Measurements from ENCODE around the gene TWIST2. TPM values are rescaled to one million over a fixed set of nuclear protein-coding genes. Genes with fewer than 3 reads are reported as not detected.

Gene TWIST2
- total RNA-seq, 2 experiments from 2014 or later = not detected

- Mint-ChIP-seq H3K36me3 (no peaks in the 10 kb centered on the region), H3K27ac (no peak overlapping the region), H3K27me3 (peaks cover 6% of the 10 kb centered on the region), H3K4me3 (no peak overlapping the region), H3K4me1 (no peaks in the 10 kb centered on the region), H3K9me3 (no peaks in the 10 kb centered on the region)
- DNase-seq = no peak
Measured at GRCh38 chr2:238913931-238914647, 66.2 kb downstream of the TWIST2 start.

GRCh38 chr2:238914648-238915015, 66.7 kb downstream of the TWIST2 start:
- Mint-ChIP-seq H3K27ac (no peak overlapping the region), H3K9me3 (no peaks in the 10 kb centered on the region), H3K27me3 (peaks cover 6% of the 10 kb centered on the region), H3K4me3 (no peak overlapping the region), H3K36me3 (no peaks in the 10 kb centered on the region), H3K4me1 (no peaks in the 10 kb centered on the region)
- no peak for DNase-seq

- H3K4me1 Mint-ChIP-seq = no peaks in the 10 kb centered on the region
- no peak for DNase-seq
- no peaks in the 10 kb centered on the region for H3K36me3 Mint-ChIP-seq
- H3K9me3 Mint-ChIP-seq = no peaks in the 10 kb centered on the region
- no peak overlapping the region for H3K27ac Mint-ChIP-seq
- H3K4me3 Mint-ChIP-seq = no peak overlapping the region
- H3K27me3 Mint-ChIP-seq = peaks cover 6% of the 10 kb centered on the region
Measured at GRCh38 chr2:238915196-238915595, 67.3 kb downstream of the TWIST2 start.

GRCh38 chr2:238915596-238915995, 67.7 kb downstream of the TWIST2 start:
- Mint-ChIP-seq H3K4me1 (no peaks in the 10 kb centered on the region), H3K27me3 (peaks cover 2% of the 10 kb centered on the region), H3K36me3 (no peaks in the 10 kb centered on the region), H3K4me3 (no peak overlapping the region), H3K9me3 (no peaks in the 10 kb centered on the region), H3K27ac (no peak overlapping the region)
- no peak for DNase-seq

GRCh38 chr2:238916176-238916874, 68.4 kb downstream of the TWIST2 start:
- no peaks in the 10 kb centered on the region for H3K9me3 Mint-ChIP-seq
- no peak for DNase-seq
- H3K27me3 Mint-ChIP-seq = no peaks in the 10 kb centered on the region
- H3K36me3 Mint-ChIP-seq = no peaks in the 10 kb centered on the region
- H3K4me1 Mint-ChIP-seq = no peaks in the 10 kb centered on the region
- no peak overlapping the region for H3K27ac Mint-ChIP-seq
- no peak overlapping the region for H3K4me3 Mint-ChIP-seq

- no peak overlapping the region for H3K4me3 Mint-ChIP-seq
- no peaks in the 10 kb centered on the region for H3K4me1 Mint-ChIP-seq
- H3K27ac Mint-ChIP-seq = no peak overlapping the region
- no peak for DNase-seq
- H3K27me3 Mint-ChIP-seq = peaks cover 4% of the 10 kb centered on the region
- H3K9me3 Mint-ChIP-seq = no peaks in the 10 kb centered on the region
- H3K36me3 Mint-ChIP-seq = no peaks in the 10 kb centered on the region
Measured at GRCh38 chr2:238916875-238917590, 69.1 kb downstream of the TWIST2 start.

- Mint-ChIP-seq H3K9me3 (no peaks in the 10 kb centered on the region), H3K4me3 (no peak overlapping the region), H3K4me1 (no peaks in the 10 kb centered on the region), H3K27ac (no peak overlapping the region), H3K36me3 (no peaks in the 10 kb centered on the region), H3K27me3 (peaks cover 4% of the 10 kb centered on the region)
- DNase-seq = no peak
Measured at GRCh38 chr2:238919307-238919706, 71.4 kb downstream of the TWIST2 start.

GRCh38 chr2:238920053-238920452, 72.2 kb downstream of the TWIST2 start:
- H3K4me3 Mint-ChIP-seq = no peak overlapping the region
- H3K27ac Mint-ChIP-seq = no peak overlapping the region
- peaks cover 4% of the 10 kb centered on the region for H3K27me3 Mint-ChIP-seq
- no peaks in the 10 kb centered on the region for H3K4me1 Mint-ChIP-seq
- no peak for DNase-seq
- no peaks in the 10 kb centered on the region for H3K9me3 Mint-ChIP-seq
- no peaks in the 10 kb centered on the region for H3K36me3 Mint-ChIP-seq

GRCh38 chr2:238920601-238921001, 72.7 kb downstream of the TWIST2 start:
- H3K4me3 Mint-ChIP-seq = no peak overlapping the region
- H3K4me1 Mint-ChIP-seq = no peaks in the 10 kb centered on the region
- no peaks in the 10 kb centered on the region for H3K36me3 Mint-ChIP-seq
- no peak overlapping the region for H3K27ac Mint-ChIP-seq
- no peak for DNase-seq
- H3K27me3 Mint-ChIP-seq = peaks cover 4% of the 10 kb centered on the region
- H3K9me3 Mint-ChIP-seq = no peaks in the 10 kb centered on the region

GRCh38 chr2:238921259-238921658, 73.4 kb downstream of the TWIST2 start:
- Mint-ChIP-seq H3K27ac (no peak overlapping the region), H3K36me3 (no peaks in the 10 kb centered on the region), H3K27me3 (peaks cover 5% of the 10 kb centered on the region), H3K4me3 (no peak overlapping the region), H3K4me1 (no peaks in the 10 kb centered on the region), H3K9me3 (no peaks in the 10 kb centered on the region)
- no peak for DNase-seq

- Mint-ChIP-seq H3K27me3 (peaks cover 7% of the 10 kb centered on the region), H3K27ac (no peak overlapping the region), H3K9me3 (no peaks in the 10 kb centered on the region), H3K4me3 (no peak overlapping the region), H3K4me1 (no peaks in the 10 kb centered on the region), H3K36me3 (no peaks in the 10 kb centered on the region)
- DNase-seq = no peak
Measured at GRCh38 chr2:238921681-238922319, 73.9 kb downstream of the TWIST2 start.

- Mint-ChIP-seq H3K27ac (no peak overlapping the region), H3K36me3 (no peaks in the 10 kb centered on the region), H3K27me3 (peaks cover 13% of the 10 kb centered on the region), H3K4me3 (no peak overlapping the region), H3K4me1 (no peaks in the 10 kb centered on the region), H3K9me3 (no peaks in the 10 kb centered on the region)
- no peak for DNase-seq
Measured at GRCh38 chr2:238922435-238922834, 74.5 kb downstream of the TWIST2 start.

- Mint-ChIP-seq H3K4me3 (no peak overlapping the region), H3K27ac (no peak overlapping the region), H3K36me3 (no peaks in the 10 kb centered on the region), H3K27me3 (peaks cover 13% of the 10 kb centered on the region), H3K9me3 (no peaks in the 10 kb centered on the region), H3K4me1 (no peaks in the 10 kb centered on the region)
- no peak for DNase-seq
Measured at GRCh38 chr2:238924032-238924431, 76.1 kb downstream of the TWIST2 start.

- no peaks in the 10 kb centered on the region for H3K4me1 Mint-ChIP-seq
- H3K27ac Mint-ChIP-seq = no peak overlapping the region
- H3K36me3 Mint-ChIP-seq = no peaks in the 10 kb centered on the region
- no peak overlapping the region for H3K4me3 Mint-ChIP-seq
- no peak for DNase-seq
- H3K27me3 Mint-ChIP-seq = peaks cover 13% of the 10 kb centered on the region
- no peaks in the 10 kb centered on the region for H3K9me3 Mint-ChIP-seq
Measured at GRCh38 chr2:238924796-238925195, 76.9 kb downstream of the TWIST2 start.

GRCh38 chr2:238925281-238925680, 77.4 kb downstream of the TWIST2 start:
- H3K4me1 Mint-ChIP-seq = no peaks in the 10 kb centered on the region
- H3K4me3 Mint-ChIP-seq = no peak overlapping the region
- peaks cover 13% of the 10 kb centered on the region for H3K27me3 Mint-ChIP-seq
- H3K36me3 Mint-ChIP-seq = no peaks in the 10 kb centered on the region
- no peaks in the 10 kb centered on the region for H3K9me3 Mint-ChIP-seq
- DNase-seq = no peak
- no peak overlapping the region for H3K27ac Mint-ChIP-seq
